Tibial nerve (tissue), 4 donors: ENCODE results near the gene ADGRG6. TPM values are rescaled to one million over a fixed set of nuclear protein-coding genes. Genes with fewer than 3 reads are reported as not detected.

Experiments
- DNase-seq, 2 donors: peaks; one replicate each; pipeline ENCODE4 v3.0.0-alpha.2; 2019; ENCODE audit warnings: low spot score in 2 of 2
- H3K27ac ChIP-seq, 4 donors: fragments of 200-600 bp; sonication (generic) in 3 of 4; one replicate each; pipeline ENCODE4 v1.5.1; 2017 to 2019; ENCODE audit warnings: mild to moderate bottlenecking in 1 of 4
- H3K27me3 ChIP-seq, 2 donors: fragments of 200-600 bp; sonication (generic) in 1 of 2; one replicate each; pipeline versions ENCODE4 v1.5.1 to v1.6.0; 2017 to 2019
- H3K36me3 ChIP-seq, 3 donors: fragments of 200-600 bp; sonication (generic); one replicate each; pipeline ENCODE4 v1.5.1; 2018 to 2019
- H3K4me1 ChIP-seq, 4 donors: fragments of 200-600 bp; sonication (generic) in 3 of 4; one replicate each; pipeline ENCODE4 v1.5.1; 2017 to 2019
- H3K4me3 ChIP-seq, 4 donors: fragments of 200-600 bp; sonication (generic) in 3 of 4; one replicate each; pipeline ENCODE4 v1.5.1; 2017 to 2019; ENCODE audit warnings: mild to moderate bottlenecking in 1 of 4, moderate library complexity in 1 of 4
- H3K9me3 ChIP-seq, 4 donors: fragments of 200-600 bp; sonication (generic) in 3 of 4; one replicate each; pipeline ENCODE4 v1.5.1; 2017 to 2019
- EP300 ChIP-seq, 2 donors: sonication (generic); formaldehyde crosslinking; IDR thresholded peaks; one replicate each; pipeline ENCODE4 v1.6.1; 2017; ENCODE audit warnings: antibody characterized with exemption in 2 of 2, mild to moderate bottlenecking in 1 of 2
- POLR2A ChIP-seq, 2 donors: fragments of 450-650 bp; IDR thresholded peaks; one replicate each; pipeline ENCODE4 v1.6.1; 2017; ENCODE audit warnings: antibody characterized with exemption in 2 of 2, mild to moderate bottlenecking in 2 of 2, moderate library complexity in 2 of 2
- WGBS, 2 donors: methylation state at CpG; one replicate each; pipeline ENCODE4 v1.1.5; 2018; 5-methylcytosine and 5-hydroxymethylcytosine counted together
- total RNA-seq, 4 donors: library from RNA; depleted of rRNA; stranded (reverse); fragments of >200 nt; gene quantifications; one replicate each; pipeline ENCODE4 v1.1.0, GENCODE V29; 2016
- TF ChIP-seq, protein P1 (sequence below), 5 experiments: fragments of 200-600 bp in 3 of 5; fragments of 450-650 bp in 2 of 5; sonication (generic) in 3 of 5; IDR thresholded peaks; one replicate each; pipeline ENCODE4 v1.5.1; 2016 to 2019; ENCODE audit warnings: antibody characterized with exemption in 5 of 5, mild to moderate bottlenecking in 3 of 5, moderate library complexity in 2 of 5

Gene ADGRG6
- total RNA-seq, 4 donors from 2014 or later, result 35.4 to 59.9 (median 39.1) TPM

DNA sequence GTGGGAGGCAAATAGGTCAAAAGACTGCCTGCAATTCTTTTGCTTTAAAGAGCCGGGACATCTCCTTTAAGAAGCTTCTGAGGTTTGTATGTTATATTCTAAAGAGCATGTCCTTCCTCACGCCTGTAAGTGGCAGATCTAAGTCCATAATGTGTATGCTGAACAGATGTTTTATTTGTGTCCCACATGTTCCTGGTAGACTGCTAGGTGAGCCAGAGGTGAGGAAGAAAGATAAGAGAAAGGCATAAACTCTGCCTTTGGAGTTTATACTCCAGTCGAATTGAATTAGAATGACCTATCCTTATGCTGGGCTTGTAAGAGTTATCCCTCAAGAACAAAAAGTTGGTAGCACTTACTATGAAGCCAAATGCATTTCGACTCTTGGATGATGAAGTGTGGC lies 27.2 kb upstream of the ADGRG6 start:
- no peaks in the 10 kb centered on the region for H3K4me1 ChIP-seq
- 76 to 93% methylated on average over 4 of the region's 4 CpGs for WGBS, 2 donors
- H3K27me3 ChIP-seq, result no peaks in the 10 kb centered on the region
- no peak overlapping the region for H3K27ac ChIP-seq
- no peak for DNase-seq
- no peaks in the 10 kb centered on the region for H3K36me3 ChIP-seq
- TF ChIP-seq EP300 (IDR thresholded peaks at IDR 0.05) (no peak), POLR2A (IDR thresholded peaks at IDR 0.05) (no peak)
- TF ChIP-seq, protein P1, sequence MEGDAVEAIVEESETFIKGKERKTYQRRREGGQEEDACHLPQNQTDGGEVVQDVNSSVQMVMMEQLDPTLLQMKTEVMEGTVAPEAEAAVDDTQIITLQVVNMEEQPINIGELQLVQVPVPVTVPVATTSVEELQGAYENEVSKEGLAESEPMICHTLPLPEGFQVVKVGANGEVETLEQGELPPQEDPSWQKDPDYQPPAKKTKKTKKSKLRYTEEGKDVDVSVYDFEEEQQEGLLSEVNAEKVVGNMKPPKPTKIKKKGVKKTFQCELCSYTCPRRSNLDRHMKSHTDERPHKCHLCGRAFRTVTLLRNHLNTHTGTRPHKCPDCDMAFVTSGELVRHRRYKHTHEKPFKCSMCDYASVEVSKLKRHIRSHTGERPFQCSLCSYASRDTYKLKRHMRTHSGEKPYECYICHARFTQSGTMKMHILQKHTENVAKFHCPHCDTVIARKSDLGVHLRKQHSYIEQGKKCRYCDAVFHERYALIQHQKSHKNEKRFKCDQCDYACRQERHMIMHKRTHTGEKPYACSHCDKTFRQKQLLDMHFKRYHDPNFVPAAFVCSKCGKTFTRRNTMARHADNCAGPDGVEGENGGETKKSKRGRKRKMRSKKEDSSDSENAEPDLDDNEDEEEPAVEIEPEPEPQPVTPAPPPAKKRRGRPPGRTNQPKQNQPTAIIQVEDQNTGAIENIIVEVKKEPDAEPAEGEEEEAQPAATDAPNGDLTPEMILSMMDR (IDR thresholded peaks at IDR 0.05), result no peak
- no peaks in the 10 kb centered on the region for H3K9me3 ChIP-seq
- no peak overlapping the region for H3K4me3 ChIP-seq

DNA sequence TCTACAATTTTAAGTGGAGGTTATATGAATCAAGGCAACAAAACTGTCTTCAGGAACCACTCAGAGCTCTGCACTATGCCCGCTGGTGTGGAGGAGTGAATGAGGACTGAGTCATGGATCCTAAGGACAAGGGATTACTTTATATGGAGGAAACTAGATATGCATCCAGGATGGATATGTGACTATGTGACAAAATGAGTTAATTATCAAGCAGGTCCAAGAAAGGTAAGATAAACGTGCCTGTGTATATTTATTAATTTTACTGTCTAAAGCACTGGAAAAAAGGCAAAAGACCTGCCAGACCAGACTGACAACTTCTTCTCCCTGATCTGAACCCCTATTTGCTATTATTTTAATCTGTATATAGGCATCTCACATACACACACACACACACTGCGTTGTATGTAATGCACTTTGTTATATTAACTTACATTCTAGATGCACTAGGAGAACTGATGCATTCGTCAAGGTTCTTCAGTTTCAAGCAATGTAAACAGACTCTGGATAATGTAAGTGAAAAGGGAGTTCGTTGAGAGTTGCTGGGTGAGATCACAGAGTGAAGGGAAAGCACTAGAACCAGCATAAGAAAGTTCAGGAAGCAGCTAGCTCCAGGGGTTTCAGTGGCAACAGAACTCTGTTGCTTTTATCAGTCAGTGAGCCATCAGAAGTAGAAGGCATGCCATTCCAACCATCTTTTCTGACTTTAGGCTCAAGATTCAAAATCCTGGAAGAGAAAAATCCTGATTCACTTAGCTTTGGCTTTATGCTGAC lies 26.4 kb upstream of the ADGRG6 start:
- no peak for DNase-seq
- no peaks in the 10 kb centered on the region for H3K27me3 ChIP-seq
- no peak overlapping the region for H3K27ac ChIP-seq
- H3K4me3 ChIP-seq, result no peak overlapping the region
- H3K4me1 ChIP-seq, result no peaks in the 10 kb centered on the region
- H3K9me3 ChIP-seq, result no peaks in the 10 kb centered on the region
- 64 to 68% methylated on average over 5 of the region's 5 CpGs for WGBS, 2 donors
- no peaks in the 10 kb centered on the region for H3K36me3 ChIP-seq
- no peak for TF ChIP-seq EP300 (IDR thresholded peaks at IDR 0.05)
- TF ChIP-seq POLR2A (IDR thresholded peaks at IDR 0.05), result no peak
- TF ChIP-seq, protein P1 (IDR thresholded peaks at IDR 0.05), result no peak

DNA sequence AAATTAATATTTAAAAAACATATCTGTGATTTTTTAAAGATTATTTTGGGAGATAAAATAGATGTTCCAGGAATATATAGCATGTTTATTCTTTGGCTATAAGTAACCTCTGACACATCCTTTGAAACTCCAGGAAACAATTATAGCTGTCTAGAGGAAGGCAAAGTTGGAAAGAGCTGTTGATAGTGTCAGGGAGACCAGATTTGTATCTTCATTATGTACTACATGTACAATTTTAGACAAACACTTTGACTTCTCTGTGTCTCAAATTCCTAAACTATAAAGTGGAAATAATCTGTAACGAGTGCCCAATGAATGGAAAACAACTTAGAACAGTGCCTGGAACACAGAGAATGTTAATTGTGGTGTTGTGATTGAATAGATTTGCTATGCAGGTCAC lies 25.6 kb upstream of the ADGRG6 start:
- Histone ChIP-seq H3K9me3 (peaks cover 0 to 6% (median 0%) of the 10 kb centered on the region in 4 donors), H3K36me3 (no peaks in the 10 kb centered on the region), H3K27ac (no peak overlapping the region), H3K27me3 (no peaks in the 10 kb centered on the region), H3K4me3 (no peak overlapping the region), H3K4me1 (no peaks in the 10 kb centered on the region)
- no peak for TF ChIP-seq POLR2A (IDR thresholded peaks at IDR 0.05)
- TF ChIP-seq EP300 (IDR thresholded peaks at IDR 0.05), result no peak
- TF ChIP-seq, protein P1 (IDR thresholded peaks at IDR 0.05), result no peak
- 50 to 63% methylated on average over 1 of the region's 1 CpG for WGBS, 2 donors
- no peak for DNase-seq

DNA sequence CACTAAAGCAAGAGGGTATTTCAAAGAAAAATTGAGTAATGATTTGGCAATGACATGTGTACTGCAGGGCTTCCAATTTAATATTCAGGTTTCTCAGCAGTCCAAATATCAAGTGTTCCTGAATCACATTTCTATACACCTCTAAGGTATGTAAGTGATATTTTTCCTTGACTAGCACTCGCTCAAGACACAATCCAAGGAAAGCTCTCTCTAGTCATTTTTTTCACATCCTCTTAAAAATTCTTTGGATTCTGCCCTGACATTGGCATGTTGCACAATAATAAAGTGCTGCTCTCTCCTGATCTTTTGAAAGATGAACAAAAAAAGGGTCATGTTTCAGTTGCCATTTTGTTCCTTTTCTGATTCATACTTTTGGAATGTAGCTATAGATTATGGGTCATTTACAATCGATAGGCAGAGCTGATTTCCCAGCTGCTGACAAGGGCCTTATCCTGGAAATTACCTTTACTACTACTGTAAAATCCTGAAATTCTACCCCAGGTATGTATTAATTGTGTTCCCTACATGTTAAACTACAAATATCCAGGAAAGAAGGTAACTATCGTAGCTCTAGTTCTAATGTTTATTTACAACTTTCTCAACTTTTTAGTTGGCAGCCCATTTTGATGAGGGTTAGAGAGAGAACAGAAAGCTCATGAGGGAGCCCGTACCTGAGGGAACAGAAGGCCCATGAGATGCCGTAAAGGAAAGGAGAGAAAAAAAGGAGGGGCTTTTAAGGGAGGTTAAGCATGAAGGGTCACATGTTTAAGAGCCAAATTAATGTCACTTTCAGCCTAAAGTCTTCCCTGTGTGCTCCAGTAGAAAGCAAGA lies 22.2 kb upstream of the ADGRG6 start:
- no peak for DNase-seq
- 71 to 72% methylated on average over 5 of the region's 5 CpGs for WGBS, 2 donors

More for the DNA sequence above, 22.2 kb upstream of the ADGRG6 start:
- H3K27ac ChIP-seq, result no peak overlapping the region
- TF ChIP-seq EP300 (IDR thresholded peaks at IDR 0.05) (no peak), POLR2A (IDR thresholded peaks at IDR 0.05) (no peak)
- TF ChIP-seq, protein P1 (IDR thresholded peaks at IDR 0.05), result no peak
- H3K9me3 ChIP-seq, result peaks cover 0 to 7% (median 0%) of the 10 kb centered on the region in 4 donors
- no peaks in the 10 kb centered on the region for H3K36me3 ChIP-seq
- no peaks in the 10 kb centered on the region for H3K27me3 ChIP-seq
- H3K4me3 ChIP-seq, result no peak overlapping the region
- no peaks in the 10 kb centered on the region for H3K4me1 ChIP-seq
